MCF 10A (cell line): ENCODE data around the gene UNC13B. TPM values are rescaled to one million over a fixed set of nuclear protein-coding genes. Genes with fewer than 3 reads are reported as not detected.
"Not testable (repeated sequence)": the region's sequence is repeated elsewhere in the genome, so short reads cannot be mapped to it uniquely, and the experiment has no call there.

Experiments used
- BruUV-seq: library from RNA; stranded (reverse); fragments of 400-500 nt; replicated peaks from 2 replicates; lab custom pipeline; 2021; lab: Mats Ljungman, UMichigan
- CTCF ChIA-PET: fragments of 300-600 bp; sonication (Branson Sonifier 250); formaldehyde crosslinking; extraction: SDS; loops from one replicate; lab custom pipeline; 2021; ENCODE audit warnings: antibody characterized with exemption, inconsistent platforms; lab: Yijun Ruan, JAX
- POLR2A ChIA-PET: fragments of 300-600, 350-650 bp; sonication (Branson Sonifier 250); formaldehyde crosslinking; extraction: SDS; loops from one replicate; lab custom pipeline; 2020; ENCODE audit warnings: antibody characterized with exemption, inconsistent platforms; lab: Yijun Ruan, JAX
- DNase-seq: peaks from one replicate; pipeline ENCODE4 v3.0.0-alpha.2; 2018; ENCODE audit not compliant: unreplicated experiment
- H3K27ac Mint-ChIP-seq: one replicate; pipeline ENCODE4 v1.8.0; 2022; ENCODE audit warnings: mild to moderate bottlenecking, low read depth, mixed read lengths; ENCODE audit not compliant: unreplicated experiment
- H3K27me3 Mint-ChIP-seq: one replicate; pipeline ENCODE4 v1.8.0; 2022; ENCODE audit warnings: mixed read lengths; ENCODE audit not compliant: insufficient read depth, unreplicated experiment
- H3K36me3 Mint-ChIP-seq: one replicate; pipeline ENCODE4 v1.8.0; 2022; ENCODE audit warnings: mild to moderate bottlenecking, moderate library complexity, mixed read lengths; ENCODE audit not compliant: insufficient read depth, unreplicated experiment
- H3K4me1 Mint-ChIP-seq: one replicate; pipeline ENCODE4 v1.8.0; 2022; ENCODE audit warnings: mixed read lengths; ENCODE audit not compliant: insufficient read depth, unreplicated experiment
- H3K4me3 Mint-ChIP-seq: one replicate; pipeline ENCODE4 v1.8.0; 2022; ENCODE audit warnings: mild to moderate bottlenecking, moderate library complexity, mixed read lengths; ENCODE audit not compliant: unreplicated experiment
- H3K9me3 Mint-ChIP-seq: one replicate; pipeline ENCODE4 v1.8.0; 2022; ENCODE audit warnings: mixed read lengths; ENCODE audit not compliant: unreplicated experiment
- intact Hi-C: fragments of 100-400 bp; cut with micrococcal nuclease; formaldehyde crosslinking; loops from 2 replicates; pipeline ENCODE4 v1.14.1; 2022
- total RNA-seq: library from RNA; stranded (reverse); gene quantifications from 2 replicates; pipeline ENCODE4 v1.2.3, GENCODE V29; 2022
- TF ChIP-seq, protein P1 (sequence below): fragments of 200-600 bp; IDR thresholded peaks from one replicate; pipeline ENCODE4 v1.8.0; 2022; ENCODE audit warnings: antibody characterized with exemption, mild to moderate bottlenecking; ENCODE audit not compliant: unreplicated experiment

The UNC13B gene
- total RNA-seq, 1 experiment from 2014 or later: 22.9 TPM

DNA sequence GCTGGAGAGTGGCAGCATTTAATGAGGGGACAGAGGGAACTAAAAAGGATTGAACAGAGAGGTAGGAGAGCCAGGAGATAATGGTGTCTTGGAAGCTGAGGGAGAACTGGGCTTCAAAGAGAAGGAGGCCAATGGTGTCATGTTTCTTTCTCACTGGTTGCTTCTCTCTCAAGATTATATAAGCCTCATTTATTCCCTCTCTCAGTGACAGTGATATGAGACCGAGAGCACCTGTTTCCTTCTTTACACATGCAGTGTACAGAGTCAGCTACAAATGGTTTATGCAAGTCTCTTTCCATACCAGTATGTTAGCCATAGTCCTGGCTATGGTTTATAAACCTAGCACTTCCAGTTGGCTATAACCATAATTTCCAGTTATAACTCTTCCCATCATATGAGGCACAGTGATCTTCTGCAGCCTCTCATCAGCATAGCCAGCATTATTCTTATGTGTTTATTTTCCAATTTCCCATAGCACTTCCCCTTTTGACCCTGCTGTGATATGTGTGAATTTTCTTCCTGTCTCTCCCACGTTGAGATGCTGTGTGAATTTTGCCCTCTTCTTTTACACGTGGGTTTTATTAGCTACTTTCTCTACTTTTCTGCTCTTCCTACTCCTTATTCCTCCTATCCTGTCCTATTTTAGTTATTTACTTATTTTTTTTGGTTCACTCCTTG lies 71.2 kb downstream of the UNC13B start:
- no peaks in the 10 kb centered on the region for H3K27me3 Mint-ChIP-seq
- H3K4me3 Mint-ChIP-seq: no peak overlapping the region
- no peak overlapping the region for H3K27ac Mint-ChIP-seq
- POLR2A ChIA-PET: no interaction called here
- TF ChIP-seq, protein P1, sequence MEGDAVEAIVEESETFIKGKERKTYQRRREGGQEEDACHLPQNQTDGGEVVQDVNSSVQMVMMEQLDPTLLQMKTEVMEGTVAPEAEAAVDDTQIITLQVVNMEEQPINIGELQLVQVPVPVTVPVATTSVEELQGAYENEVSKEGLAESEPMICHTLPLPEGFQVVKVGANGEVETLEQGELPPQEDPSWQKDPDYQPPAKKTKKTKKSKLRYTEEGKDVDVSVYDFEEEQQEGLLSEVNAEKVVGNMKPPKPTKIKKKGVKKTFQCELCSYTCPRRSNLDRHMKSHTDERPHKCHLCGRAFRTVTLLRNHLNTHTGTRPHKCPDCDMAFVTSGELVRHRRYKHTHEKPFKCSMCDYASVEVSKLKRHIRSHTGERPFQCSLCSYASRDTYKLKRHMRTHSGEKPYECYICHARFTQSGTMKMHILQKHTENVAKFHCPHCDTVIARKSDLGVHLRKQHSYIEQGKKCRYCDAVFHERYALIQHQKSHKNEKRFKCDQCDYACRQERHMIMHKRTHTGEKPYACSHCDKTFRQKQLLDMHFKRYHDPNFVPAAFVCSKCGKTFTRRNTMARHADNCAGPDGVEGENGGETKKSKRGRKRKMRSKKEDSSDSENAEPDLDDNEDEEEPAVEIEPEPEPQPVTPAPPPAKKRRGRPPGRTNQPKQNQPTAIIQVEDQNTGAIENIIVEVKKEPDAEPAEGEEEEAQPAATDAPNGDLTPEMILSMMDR: no peak
- CTCF ChIA-PET: interaction anchor here (0.6 kb wide), 1 partner anchor 829 kb away, joined by 4 read pairs; no protein-coding TSS in a partner anchor
- no peak for DNase-seq
- no TSS peak for BruUV-seq
- no peaks in the 10 kb centered on the region for H3K4me1 Mint-ChIP-seq
- intact Hi-C loops: no loop called here
- H3K9me3 Mint-ChIP-seq: no peaks in the 10 kb centered on the region
- peaks cover 6% of the 10 kb centered on the region for H3K36me3 Mint-ChIP-seq

DNA sequence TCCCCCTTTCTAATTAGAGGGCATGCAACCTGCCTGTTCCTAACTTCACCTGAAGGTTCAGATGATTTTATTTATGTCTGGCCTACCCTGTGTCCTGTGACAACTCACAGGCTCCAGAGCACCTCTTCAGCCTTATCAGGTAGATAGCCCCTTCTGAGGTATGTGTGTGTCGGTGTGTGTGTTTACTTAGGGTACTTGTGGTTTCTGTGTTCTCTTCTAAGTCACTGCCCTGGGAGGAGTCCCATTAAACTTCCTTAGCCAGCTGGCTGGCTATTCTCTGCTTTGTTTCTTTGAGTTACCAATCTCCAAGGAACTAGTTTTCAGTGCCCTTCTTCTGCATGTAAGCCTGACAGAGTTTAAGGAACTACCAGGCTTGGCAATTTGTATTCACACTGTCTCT lies 74.9 kb downstream of the UNC13B start:
- peaks cover 20% of the 10 kb centered on the region for H3K36me3 Mint-ChIP-seq
- no peaks in the 10 kb centered on the region for H3K27me3 Mint-ChIP-seq
- H3K27ac Mint-ChIP-seq: no peak overlapping the region
- peaks cover 6% of the 10 kb centered on the region for H3K9me3 Mint-ChIP-seq
- POLR2A ChIA-PET: interaction anchor here (1.0 kb wide), 1 partner anchor 10 kb away, joined by 3 read pairs; no protein-coding TSS in a partner anchor
- H3K4me3 Mint-ChIP-seq: no peak overlapping the region
- no peak for DNase-seq
- CTCF ChIA-PET: interaction anchor here (0.7 to 1.1 kb wide), 2 partner anchors 241 to 319 kb away, joined by 3 read pairs; no protein-coding TSS in a partner anchor
- TF ChIP-seq, protein P1: no peak
- BruUV-seq: no TSS peak
- H3K4me1 Mint-ChIP-seq: no peaks in the 10 kb centered on the region
- intact Hi-C loops: loop anchor here (5.0 kb wide), 1 partner anchor 49 kb away; no protein-coding TSS in a partner anchor

DNA sequence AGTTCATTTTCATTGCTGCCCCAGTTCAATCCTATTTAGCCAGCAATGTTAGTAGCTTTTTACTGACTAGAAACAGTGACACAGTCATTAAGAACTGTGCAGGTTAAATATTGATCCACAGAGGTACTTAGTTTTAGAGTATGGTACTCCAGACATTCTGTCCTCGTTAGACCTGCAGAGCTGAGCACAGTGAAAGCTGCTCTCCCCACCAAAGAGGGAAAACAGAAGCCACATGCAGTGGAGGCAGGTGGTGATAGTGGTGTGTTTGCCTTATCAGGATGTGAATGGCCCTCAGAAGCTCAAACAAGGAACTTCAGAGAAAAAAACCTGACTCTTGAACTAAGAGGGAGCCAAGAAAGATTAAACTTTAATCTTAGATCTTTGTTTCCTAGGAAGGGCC lies 75.5 kb downstream of the UNC13B start:
- Mint-ChIP-seq H3K27me3 (no peaks in the 10 kb centered on the region), H3K4me3 (no peak overlapping the region), H3K36me3 (peaks cover 20% of the 10 kb centered on the region), H3K27ac (no peak overlapping the region), H3K9me3 (peaks cover 6% of the 10 kb centered on the region), H3K4me1 (no peaks in the 10 kb centered on the region)
- BruUV-seq: no TSS peak
- TF ChIP-seq, protein P1: no peak
- CTCF ChIA-PET: interaction anchor here (0.7 to 1.1 kb wide), 3 partner anchors 75 to 319 kb away, joined by 3 read pairs; no protein-coding TSS in a partner anchor
- POLR2A ChIA-PET: interaction anchor here (1.0 kb wide), 1 partner anchor 10 kb away, joined by 3 read pairs; no protein-coding TSS in a partner anchor
- DNase-seq: no peak
- intact Hi-C loops: loop anchor here (5.0 kb wide), 1 partner anchor 50 kb away; no protein-coding TSS in a partner anchor

DNA sequence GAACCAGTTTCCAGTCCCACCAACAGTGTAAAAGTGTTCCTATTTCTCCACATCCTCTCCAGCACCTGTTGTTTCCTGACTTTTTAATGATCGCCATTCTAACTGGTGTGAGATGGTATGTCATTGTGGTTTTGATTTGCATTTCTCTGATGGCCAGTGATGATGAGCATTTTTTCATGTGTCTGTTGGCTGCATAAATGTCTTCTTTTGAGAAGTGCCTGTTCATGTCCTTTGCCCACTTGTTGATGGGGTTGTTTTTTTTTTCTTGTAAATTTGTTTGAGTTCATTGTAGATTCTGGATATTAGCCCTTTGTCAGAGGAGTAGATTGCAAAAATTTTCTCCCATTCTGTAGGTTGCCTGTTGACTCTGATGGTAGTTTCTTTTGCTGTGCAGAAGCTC lies 84.1 kb downstream of the UNC13B start:
- not testable (repeated sequence) for BruUV-seq

More for the DNA sequence above, 84.1 kb downstream of the UNC13B start:
- POLR2A ChIA-PET, CTCF ChIA-PET, H3K27ac Mint-ChIP-seq, H3K4me1 Mint-ChIP-seq, DNase-seq, H3K27me3 Mint-ChIP-seq, H3K4me3 Mint-ChIP-seq, H3K9me3 Mint-ChIP-seq, intact Hi-C loops: not testable (repeated sequence)
- peaks cover 10% of the 10 kb centered on the region for H3K36me3 Mint-ChIP-seq
